IgD-negative memory B cell (primary cell): ENCODE results near the gene STK36. TPM values are rescaled to one million over a fixed set of nuclear protein-coding genes. Genes with fewer than 3 reads are reported as not detected.

Experiments
- H3K27ac Mint-ChIP-seq, 3 donors: one replicate each; pipeline ENCODE4 v1.8.0; 2020 to 2022; ENCODE audit warnings: mild to moderate bottlenecking in 3 of 3, mixed read lengths in 3 of 3, moderate library complexity in 1 of 3
- H3K27me3 Mint-ChIP-seq: one replicate; pipeline ENCODE4 v1.8.0; 2021; ENCODE audit warnings: mixed read lengths
- H3K36me3 Mint-ChIP-seq: one replicate; pipeline ENCODE4 v1.8.0; 2020; ENCODE audit warnings: mild to moderate bottlenecking, mixed read lengths
- H3K4me1 Mint-ChIP-seq, 3 donors: one replicate each; pipeline ENCODE4 v1.8.0; 2020 to 2022; ENCODE audit warnings: mixed read lengths in 3 of 3, mild to moderate bottlenecking in 1 of 3
- H3K4me3 Mint-ChIP-seq, 4 donors: one replicate each; pipeline ENCODE4 v1.8.0; 2020 to 2022; ENCODE audit warnings: mild to moderate bottlenecking in 4 of 4, mixed read lengths in 4 of 4, moderate library complexity in 3 of 4
- H3K9me3 Mint-ChIP-seq, 3 donors: one replicate each; pipeline ENCODE4 v1.8.0; 2020 to 2021; ENCODE audit warnings: mixed read lengths in 3 of 3, mild to moderate bottlenecking in 1 of 3
- polyA plus RNA-seq: library from polyadenylated mRNA; unstranded; fragments of 300-500 nt; fragmentation: Illumina TruSeq; gene quantifications from one replicate; pipeline ENCODE4 v1.2.3, GENCODE V29; 2021

The STK36 gene
- polyA plus RNA-seq, 1 donor from 2014 or later, result 4.8 TPM

- peaks cover 16% of the 10 kb centered on the region for H3K36me3 Mint-ChIP-seq
- H3K27me3 Mint-ChIP-seq, result no peaks in the 10 kb centered on the region
- H3K4me3 Mint-ChIP-seq, result peak overlapping the region in 1 of 4 donors; percentile 13
- H3K27ac Mint-ChIP-seq, result no peak overlapping the region
- no peaks in the 10 kb centered on the region for H3K9me3 Mint-ChIP-seq
- peaks cover 3 to 11% (median 5%) of the 10 kb centered on the region in 3 donors for H3K4me1 Mint-ChIP-seq
Observed at GRCh38 chr2:218736531-218736930, 64.6 kb downstream of the STK36 start.

GRCh38 chr2:218743068-218743467 lies 71.2 kb downstream of the STK36 start:
- Mint-ChIP-seq H3K36me3 (peaks cover 24% of the 10 kb centered on the region), H3K9me3 (no peaks in the 10 kb centered on the region), H3K4me3 (no peak overlapping the region), H3K27me3 (no peaks in the 10 kb centered on the region), H3K4me1 (peaks cover 0 to 1% (median 0%) of the 10 kb centered on the region in 3 donors), H3K27ac (no peak overlapping the region)

- Mint-ChIP-seq H3K27me3 (no peaks in the 10 kb centered on the region), H3K4me3 (no peak overlapping the region), H3K4me1 (peaks cover 0 to 1% (median 0%) of the 10 kb centered on the region in 3 donors), H3K36me3 (peaks cover 27% of the 10 kb centered on the region), H3K27ac (no peak overlapping the region), H3K9me3 (no peaks in the 10 kb centered on the region)
Observed at GRCh38 chr2:218744615-218745014, 72.7 kb downstream of the STK36 start.

GRCh38 chr2:218745160-218745558 lies 73.3 kb downstream of the STK36 start:
- peaks cover 23% of the 10 kb centered on the region for H3K36me3 Mint-ChIP-seq
- H3K4me1 Mint-ChIP-seq, result peaks cover 0 to 1% (median 0%) of the 10 kb centered on the region in 3 donors
- H3K4me3 Mint-ChIP-seq, result no peak overlapping the region
- H3K27ac Mint-ChIP-seq, result no peak overlapping the region
- no peaks in the 10 kb centered on the region for H3K9me3 Mint-ChIP-seq
- H3K27me3 Mint-ChIP-seq, result no peaks in the 10 kb centered on the region

GRCh38 chr2:218745559-218746469 lies 73.9 kb downstream of the STK36 start:
- Mint-ChIP-seq H3K4me3 (no peak overlapping the region), H3K9me3 (no peaks in the 10 kb centered on the region), H3K27me3 (no peaks in the 10 kb centered on the region), H3K4me1 (peaks cover 0 to 2% (median 0%) of the 10 kb centered on the region in 3 donors), H3K27ac (no peak overlapping the region), H3K36me3 (peaks cover 28% of the 10 kb centered on the region)

GRCh38 chr2:218746470-218746795 lies 74.5 kb downstream of the STK36 start:
- no peak overlapping the region for H3K27ac Mint-ChIP-seq
- H3K4me3 Mint-ChIP-seq, result no peak overlapping the region
- peaks cover 0 to 2% (median 0%) of the 10 kb centered on the region in 3 donors for H3K4me1 Mint-ChIP-seq
- no peaks in the 10 kb centered on the region for H3K27me3 Mint-ChIP-seq
- H3K36me3 Mint-ChIP-seq, result peaks cover 26% of the 10 kb centered on the region
- H3K9me3 Mint-ChIP-seq, result no peaks in the 10 kb centered on the region

GRCh38 chr2:218746960-218747359 lies 75.1 kb downstream of the STK36 start:
- Mint-ChIP-seq H3K27ac (no peak overlapping the region), H3K4me1 (peaks cover 0 to 2% (median 0%) of the 10 kb centered on the region in 3 donors), H3K9me3 (no peaks in the 10 kb centered on the region), H3K4me3 (no peak overlapping the region), H3K27me3 (no peaks in the 10 kb centered on the region), H3K36me3 (peaks cover 25% of the 10 kb centered on the region)

- peaks cover 21% of the 10 kb centered on the region for H3K36me3 Mint-ChIP-seq
- no peaks in the 10 kb centered on the region for H3K27me3 Mint-ChIP-seq
- no peak overlapping the region for H3K4me3 Mint-ChIP-seq
- H3K9me3 Mint-ChIP-seq, result no peaks in the 10 kb centered on the region
- H3K27ac Mint-ChIP-seq, result no peak overlapping the region
- H3K4me1 Mint-ChIP-seq, result peaks cover 0 to 1% (median 0%) of the 10 kb centered on the region in 3 donors
Observed at GRCh38 chr2:218748741-218749441, 77.0 kb downstream of the STK36 start.

Other genes starting within 250 kb of the STK36 start
- 9.8 TPM for gene USP37, start 103.7 kb upstream of the STK36 start, polyA plus RNA-seq
- 16.7 TPM for gene CNOT9, start 103.2 kb upstream of the STK36 start, polyA plus RNA-seq
- 0.40 TPM for gene PLCD4, start 64.2 kb upstream of the STK36 start, polyA plus RNA-seq
- 21.1 TPM for gene ZNF142, start 12.5 kb upstream of the STK36 start, polyA plus RNA-seq
- 21.2 TPM for gene BCS1L, start 12.4 kb upstream of the STK36 start, polyA plus RNA-seq
- 23.4 TPM for gene RNF25, start 84 bp upstream of the STK36 start, polyA plus RNA-seq
- 14.5 TPM for gene TTLL4, start 38.7 kb downstream of the STK36 start, polyA plus RNA-seq
- gene CYP27A1, start 110.1 kb downstream of the STK36 start, polyA plus RNA-seq, result 0.83 TPM
- not detected for gene PRKAG3, start 159.7 kb downstream of the STK36 start, polyA plus RNA-seq
- 0.86 TPM for gene WNT6, start 187.7 kb downstream of the STK36 start, polyA plus RNA-seq
- 2.4 TPM for gene WNT10A, start 208.8 kb downstream of the STK36 start, polyA plus RNA-seq